Kidney epithelial cell (primary cell): ENCODE data around the gene CYB561. TPM values are rescaled to one million over a fixed set of nuclear protein-coding genes. Genes with fewer than 3 reads are reported as not detected.
"Not testable (repeated sequence)": the region's sequence is repeated elsewhere in the genome, so short reads cannot be mapped to it uniquely, and the experiment has no call there.

Experiments
- DNase-seq: peaks from one replicate; pipeline ENCODE4 v3.0.0-alpha.2; 2010; ENCODE audit warnings: low read depth
- H3K27me3 ChIP-seq: 2 replicates; pipeline ENCODE4 v1.6.0; 2011; ENCODE audit warnings: low read length; ENCODE audit not compliant: control insufficient read depth, insufficient read depth
- H3K36me3 ChIP-seq: 2 replicates; pipeline ENCODE4 v1.5.1; 2011; ENCODE audit warnings: low read length; ENCODE audit not compliant: control insufficient read depth, insufficient read depth
- H3K4me3 ChIP-seq: 2 replicates; pipeline ENCODE4 v1.5.1; 2011; ENCODE audit warnings: low read depth, mild to moderate bottlenecking, control low read depth, low read length
- CTCF ChIP-seq: IDR thresholded peaks from 2 replicates; pipeline ENCODE4 v1.5.1; 2011; ENCODE audit warnings: mild to moderate bottlenecking, moderate library complexity, low read length, control low read depth, inconsistent platforms; ENCODE audit not compliant: insufficient read depth, poor library complexity, severe bottlenecking
- total RNA-seq: library from RNA; depleted of rRNA; stranded (reverse); fragments of >200 nt; gene quantifications from 2 replicates; pipeline ENCODE4 v1.2.3, GENCODE V29; 2015

Gene CYB561
- total RNA-seq, 1 donor from 2014 or later = 19.3 TPM

GRCh38 chr17:63476854-63477479, 30.9 kb upstream of the CYB561 start, which contains the start of gene ACE:
Gene ACE, plus strand, starts transcription at chr17:63477061. Its CDS starts 34 bp downstream, at chr17:63477095.
- no peak for DNase-seq
- peak within 1 kb of the TSS; percentile 15 for H3K4me3 ChIP-seq
- TF ChIP-seq CTCF = no peak
- no peaks in the 10 kb centered on the region for H3K36me3 ChIP-seq
- peaks cover 22% of the 10 kb centered on the region for H3K27me3 ChIP-seq

GRCh38 chr17:63476459-63476853, 30.4 kb upstream of the CYB561 start:
- DNase-seq = no peak
- no peak for TF ChIP-seq CTCF
- peak overlapping the region; percentile 15 for H3K4me3 ChIP-seq
- H3K36me3 ChIP-seq = no peaks in the 10 kb centered on the region
- peaks cover 22% of the 10 kb centered on the region for H3K27me3 ChIP-seq

- no peak for TF ChIP-seq CTCF
- no peak for DNase-seq
- Histone ChIP-seq H3K27me3 (peaks cover 22% of the 10 kb centered on the region), H3K4me3 (no peak overlapping the region), H3K36me3 (no peaks in the 10 kb centered on the region)
Observed at GRCh38 chr17:63475491-63476412, 29.6 kb upstream of the CYB561 start.

GRCh38 chr17:63474586-63475460, 28.7 kb upstream of the CYB561 start:
- Histone ChIP-seq H3K27me3 (peaks cover 24% of the 10 kb centered on the region), H3K4me3 (no peak overlapping the region), H3K36me3 (no peaks in the 10 kb centered on the region)
- TF ChIP-seq CTCF = no peak
- no peak for DNase-seq

GRCh38 chr17:63474174-63474573, 28.1 kb upstream of the CYB561 start:
- Histone ChIP-seq H3K36me3 (no peaks in the 10 kb centered on the region), H3K4me3 (no peak overlapping the region), H3K27me3 (peaks cover 24% of the 10 kb centered on the region)
- no peak for DNase-seq
- no peak for TF ChIP-seq CTCF

GRCh38 chr17:63468099-63468498, 22.0 kb upstream of the CYB561 start:
- H3K4me3 ChIP-seq, H3K36me3 ChIP-seq, H3K27me3 ChIP-seq, DNase-seq: not testable (repeated sequence)
